GM18909 (cell line): Measurements from ENCODE around the gene FIBCD1.

ENCODE experiments used
- ATAC-seq: cut with Tn5 transposase; IDR thresholded peaks from one replicate; pipeline ENCODE4 v1.9.1; 2021; ENCODE audit warnings: mild to moderate bottlenecking; ENCODE audit not compliant: unreplicated experiment, poor library complexity

FIBCD1 gene

DNA sequence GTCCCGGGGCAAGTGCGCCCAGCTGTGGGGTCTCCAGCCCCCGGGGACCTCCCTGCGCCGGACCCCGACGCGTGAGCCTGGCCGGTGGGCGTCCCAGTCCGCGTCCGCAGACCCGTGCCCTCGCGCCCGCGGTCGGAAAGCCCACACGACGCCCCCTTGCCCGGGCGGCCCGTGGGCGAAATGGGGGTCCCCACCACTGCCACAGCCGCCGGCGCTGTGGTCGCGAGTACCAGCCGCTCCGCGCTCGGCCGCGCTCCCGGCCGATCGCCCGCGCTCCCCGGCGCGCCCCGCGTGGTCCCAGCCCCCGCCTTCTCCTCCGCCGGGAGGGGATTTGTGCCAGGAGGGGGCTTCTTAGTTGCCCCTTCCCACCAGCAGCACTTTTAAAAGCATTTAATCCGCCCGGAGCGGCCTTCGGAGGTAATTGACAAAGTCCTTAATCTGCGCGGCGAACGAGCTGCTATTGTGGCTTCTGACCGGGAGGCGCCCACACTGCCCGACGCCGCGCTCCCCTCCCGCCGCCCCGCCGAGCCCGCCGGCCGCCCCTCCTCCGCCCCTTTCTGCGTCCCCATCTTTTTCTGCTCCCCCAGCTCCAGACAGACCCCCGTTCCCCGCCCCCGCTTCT, 469 bp upstream of the FIBCD1 start:
- ATAC-seq, result no peak

- ATAC-seq, result no peak
These were observed 829 bp downstream of the FIBCD1 start for GRCh38 chr9:130938184-130938651.

- ATAC-seq, result no peak
These were observed 1.6 kb downstream of the FIBCD1 start for GRCh38 chr9:130937146-130938076.

GRCh38 chr9:130936285-130937117, 2.5 kb downstream of the FIBCD1 start:
- no peak for ATAC-seq

GRCh38 chr9:130935648-130936271, 3.3 kb downstream of the FIBCD1 start:
- ATAC-seq, result no peak

- ATAC-seq, result no peak
These were observed 4.1 kb downstream of the FIBCD1 start for GRCh38 chr9:130934702-130935647.

- no peak for ATAC-seq
These were observed 4.8 kb downstream of the FIBCD1 start for GRCh38 chr9:130934246-130934645.

- ATAC-seq, result no peak
These were observed 5.7 kb downstream of the FIBCD1 start for GRCh38 chr9:130933114-130934046.

DNA sequence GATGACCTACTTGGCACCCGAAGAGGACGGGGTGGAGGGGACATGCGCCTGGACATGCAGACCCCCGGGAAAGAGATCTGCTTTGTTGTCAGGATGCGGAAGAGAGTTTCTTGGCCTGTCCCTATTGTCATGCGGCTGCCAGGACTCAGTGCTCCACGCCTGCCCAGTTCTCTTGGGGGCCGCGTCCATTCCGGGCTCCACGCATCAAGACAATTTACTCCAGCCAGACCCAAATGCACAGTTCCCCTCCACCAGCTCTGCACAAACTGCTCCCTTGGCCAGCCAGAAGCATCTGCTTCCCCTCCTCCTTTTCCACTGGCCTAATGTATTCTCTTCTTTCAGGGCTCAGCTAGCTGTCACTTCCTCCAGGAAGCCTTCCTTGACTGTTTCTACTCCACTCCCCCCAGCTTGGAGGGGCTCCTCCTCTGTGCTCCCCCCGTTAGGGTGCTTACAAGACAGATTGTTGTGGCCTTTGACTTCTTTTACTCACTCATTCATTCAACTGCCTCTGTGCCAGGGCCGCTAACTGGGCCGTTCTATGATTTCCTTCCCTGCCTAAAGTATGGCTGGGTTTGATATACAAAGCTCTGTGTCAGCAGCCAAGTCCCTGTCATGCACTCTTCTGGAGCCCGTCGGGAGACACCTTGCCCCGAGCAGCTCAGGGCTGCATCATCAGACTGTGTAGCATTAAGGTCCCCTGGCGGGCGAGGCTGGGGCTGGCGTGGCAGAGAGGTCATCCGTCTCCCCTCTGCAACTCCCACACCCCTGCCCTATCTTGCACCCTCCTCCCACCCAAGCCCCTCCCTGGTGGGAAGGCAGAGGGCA, 6.6 kb downstream of the FIBCD1 start:
- ATAC-seq, result no peak

GRCh38 chr9:130931508-130932254, 7.4 kb downstream of the FIBCD1 start:
- ATAC-seq, result peak; percentile 53

DNA sequence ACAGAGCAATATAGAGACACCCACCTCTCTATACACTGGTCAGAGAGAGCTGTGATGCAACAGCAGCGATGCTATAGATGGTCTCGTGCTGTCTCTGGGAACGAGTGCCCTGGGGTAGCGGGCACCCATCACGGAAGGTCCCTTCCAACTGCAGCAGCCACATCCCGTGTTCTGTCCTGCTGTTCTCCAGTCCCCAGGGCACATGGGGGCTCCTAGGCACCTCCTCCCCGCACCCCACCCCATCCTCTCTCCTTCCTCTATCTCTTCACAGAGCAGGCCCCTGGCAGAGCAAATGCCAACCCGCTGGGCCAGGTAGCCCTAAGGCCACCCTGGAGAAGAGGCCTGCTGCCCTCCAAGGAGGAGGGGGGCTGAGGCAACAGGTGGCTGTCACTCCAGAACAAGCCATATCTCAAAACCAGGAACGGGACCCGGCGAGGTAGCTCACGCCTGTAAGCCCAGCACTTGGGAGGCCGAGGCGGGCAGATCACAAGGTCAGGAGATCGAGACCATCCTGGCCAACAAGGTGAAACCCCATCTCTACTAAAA, 8.2 kb downstream of the FIBCD1 start:
- ATAC-seq, result no peak

GRCh38 chr9:130930132-130930803, 8.8 kb downstream of the FIBCD1 start:
- no peak for ATAC-seq

GRCh38 chr9:130929571-130930038, 9.4 kb downstream of the FIBCD1 start:
- ATAC-seq, result no peak

DNA sequence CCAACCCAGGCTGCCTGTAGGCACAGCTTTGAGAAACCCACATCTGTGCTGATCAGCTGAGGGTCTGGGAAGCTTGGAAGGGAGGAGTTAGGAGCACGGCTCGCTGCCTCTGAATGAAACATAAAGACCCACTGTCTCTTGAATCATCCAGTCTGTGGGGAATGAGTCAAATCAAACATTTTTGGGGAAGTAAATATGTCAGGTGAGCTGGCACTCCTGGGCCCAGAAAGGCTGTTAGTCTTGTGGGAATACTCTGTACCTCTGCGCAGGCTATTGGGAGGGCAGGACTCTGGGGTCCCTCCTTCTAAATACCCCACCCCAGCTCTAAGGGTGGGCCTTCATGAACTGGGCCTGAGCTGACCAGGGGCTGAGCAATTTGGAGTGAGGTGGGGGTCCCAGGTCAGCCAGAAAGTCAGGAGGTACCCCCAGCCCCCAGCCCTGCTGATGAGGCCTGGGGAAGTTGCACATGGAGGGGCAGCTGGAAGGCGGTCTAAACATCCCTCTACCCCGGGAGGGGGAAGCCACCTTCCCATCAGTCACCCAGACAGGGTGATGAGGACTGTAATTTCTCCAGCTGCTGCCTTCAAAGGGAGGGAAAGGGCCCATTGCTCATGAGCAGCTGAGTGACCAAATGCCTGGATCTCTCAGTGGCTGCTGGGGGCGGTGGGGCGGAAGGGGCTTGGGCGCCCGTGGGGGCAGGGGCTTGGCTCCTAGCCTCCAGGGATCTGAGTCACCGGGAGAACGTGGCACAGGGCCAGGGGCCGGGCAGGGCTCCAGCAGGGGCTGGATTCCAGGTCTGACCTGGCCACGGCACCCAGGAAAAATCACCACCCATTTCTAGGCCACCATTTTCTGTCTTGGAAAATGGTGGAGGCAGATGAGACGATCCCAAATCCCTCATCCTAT, 10.8 kb downstream of the FIBCD1 start:
- ATAC-seq, result peak; percentile 38

GRCh38 chr9:130927338-130927737, 11.7 kb downstream of the FIBCD1 start:
- no peak for ATAC-seq
